NCI-H1048 (cell line): ENCODE measurements around the gene LKAAEAR1.

ENCODE experiments used
- DNase-seq: peaks from one replicate; lab custom pipeline; 2025; lab: John Stamatoyannopoulos, UW

The LKAAEAR1 gene

DNA sequence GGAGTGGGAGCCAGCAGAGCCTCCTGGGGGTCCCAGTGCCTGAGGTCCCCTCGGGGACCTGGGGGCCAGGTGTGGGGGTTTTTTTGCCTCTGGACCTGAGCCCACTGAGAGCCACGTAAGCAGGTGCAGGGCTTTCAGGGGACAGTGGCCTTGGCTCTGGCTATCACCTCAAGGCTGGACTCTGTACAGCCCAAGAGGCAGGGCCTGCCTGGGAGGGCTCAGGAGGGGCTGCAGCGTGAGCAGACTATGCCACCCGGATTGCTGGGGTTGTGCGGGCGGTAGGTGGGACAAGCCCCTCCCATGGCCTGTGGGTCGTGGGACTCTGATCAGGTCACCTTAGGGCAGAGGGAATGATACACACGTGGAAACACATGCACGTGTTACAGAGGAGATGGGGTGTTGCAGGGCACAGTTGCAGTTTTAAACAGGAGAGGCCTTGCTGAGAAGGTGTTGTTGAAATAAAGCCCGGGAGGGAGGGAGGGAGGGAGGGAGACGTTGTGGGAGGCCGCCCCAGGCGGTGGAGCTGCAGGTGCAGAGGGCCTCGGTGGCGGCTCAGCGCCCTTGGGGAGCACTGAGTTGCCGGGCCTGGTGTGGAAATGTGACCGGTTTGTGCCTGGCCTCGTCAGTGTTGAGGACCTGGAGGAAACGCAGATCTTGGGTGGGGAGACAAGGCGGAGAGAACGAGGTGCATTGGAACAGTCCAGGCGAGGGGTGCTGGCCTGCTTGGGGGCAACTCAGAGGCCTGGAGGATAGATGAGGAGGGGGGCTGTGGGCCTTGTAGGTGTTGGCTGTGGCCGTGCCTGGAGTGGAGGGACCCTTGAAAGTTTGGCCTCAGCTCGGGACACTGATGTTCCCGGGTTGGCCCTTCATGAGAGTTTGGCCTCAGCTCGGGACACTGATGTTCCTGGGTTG lies 18.9 kb downstream of the LKAAEAR1 start:
- no peak for DNase-seq

DNA sequence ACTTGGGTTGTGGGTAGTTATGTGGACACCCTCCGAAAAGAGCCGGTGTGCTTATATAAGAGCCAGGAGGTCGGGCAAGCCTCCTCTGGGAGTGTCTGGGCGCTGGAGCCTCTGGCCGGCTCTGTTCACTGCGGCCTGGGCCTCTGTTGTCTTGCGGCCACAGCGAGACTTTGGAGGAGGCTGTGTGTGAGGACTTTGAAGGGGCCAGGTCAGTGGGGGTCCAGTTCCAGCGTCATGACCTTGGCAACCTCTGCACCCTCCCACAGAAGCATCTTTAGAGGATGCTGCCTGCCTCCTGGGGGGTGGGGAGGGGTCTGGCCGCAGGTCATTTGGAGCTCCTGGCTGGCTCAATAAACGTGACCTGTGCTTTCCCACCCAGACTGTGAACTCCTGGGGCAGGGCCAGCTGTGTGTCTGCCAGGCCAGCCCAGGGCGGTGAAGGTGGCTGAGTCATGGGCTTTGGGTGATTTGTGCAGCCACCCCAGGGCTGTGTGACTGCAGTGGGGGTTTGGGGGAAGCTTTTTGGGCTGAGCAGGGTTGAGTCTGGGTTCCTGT lies 20.0 kb downstream of the LKAAEAR1 start:
- no peak for DNase-seq

DNA sequence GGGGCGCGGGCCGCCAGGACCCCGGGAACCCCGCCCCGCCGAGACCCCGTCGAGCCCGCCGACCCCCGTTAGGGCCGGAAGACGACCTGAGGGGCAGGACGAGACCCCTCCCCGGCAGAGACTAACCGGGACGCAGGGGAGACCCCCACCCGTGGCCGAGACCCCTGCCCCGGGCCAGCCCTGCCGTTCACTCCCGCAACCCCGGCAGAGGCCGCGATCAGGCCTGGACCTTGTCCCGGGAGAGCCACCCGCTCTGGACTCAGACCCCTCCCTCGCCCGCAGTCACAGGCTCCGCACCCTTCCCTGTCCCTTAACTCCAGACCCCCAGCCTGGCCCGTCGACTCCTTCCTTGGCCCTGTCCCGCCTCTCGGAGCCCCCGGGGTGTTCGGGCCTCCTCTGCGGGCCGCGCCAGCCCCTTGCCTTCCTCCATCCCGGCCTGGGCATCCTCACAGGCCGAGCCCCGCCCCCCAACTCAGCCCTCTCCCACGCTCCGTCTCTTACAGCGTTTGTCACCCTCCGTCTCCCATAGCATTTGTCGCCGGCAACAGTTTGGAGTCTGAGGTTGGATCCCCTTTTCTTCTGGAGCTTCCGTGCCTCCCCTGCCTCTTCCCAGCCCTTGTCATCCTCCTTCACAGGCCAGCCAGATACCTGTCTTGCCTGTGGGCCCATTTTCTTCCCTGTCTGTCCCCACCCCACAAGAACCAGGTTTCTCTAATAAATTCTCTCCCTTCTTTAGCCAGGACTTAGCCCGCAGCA lies 20.6 kb downstream of the LKAAEAR1 start:
- DNase-seq: no peak

DNA sequence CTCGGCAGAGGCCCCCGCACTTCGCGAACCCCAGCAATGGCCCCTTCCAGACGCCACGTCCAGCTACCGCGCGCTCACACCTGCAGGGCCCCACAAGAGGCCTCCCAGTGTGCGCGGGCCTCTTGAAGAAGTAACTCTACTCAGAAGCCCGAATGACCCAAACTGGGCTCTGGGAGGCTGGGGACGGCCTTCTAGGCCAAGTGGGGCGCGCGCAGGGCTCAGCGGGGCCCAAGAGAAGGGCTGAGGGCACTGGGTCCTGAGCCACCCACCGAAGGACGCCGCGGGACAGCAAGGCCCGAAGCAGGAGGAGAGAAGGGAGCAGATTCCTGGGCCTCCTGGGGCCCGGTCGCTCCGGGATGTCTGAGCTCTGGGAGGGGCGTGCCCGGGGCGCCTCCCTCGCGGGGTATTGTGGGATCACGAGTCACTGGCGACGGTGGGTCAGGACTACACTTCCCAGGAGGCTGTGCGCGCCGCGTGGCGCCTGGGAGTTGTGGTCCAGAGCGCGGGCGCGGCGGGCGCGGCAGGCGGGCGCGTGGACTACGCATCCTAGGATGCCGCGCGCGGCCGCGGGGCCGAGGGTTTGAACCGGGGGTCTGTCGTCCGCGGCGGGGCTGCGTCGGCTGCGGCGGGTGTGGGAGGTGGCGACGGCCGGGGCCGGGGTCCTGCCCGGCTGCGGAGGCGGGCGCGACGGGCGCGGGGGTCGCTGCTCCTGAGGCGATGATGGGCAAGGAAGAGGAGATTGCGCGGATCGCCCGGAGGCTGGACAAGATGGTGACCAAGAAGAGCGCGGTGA lies 21.4 kb downstream of the LKAAEAR1 start, which contains the start of gene TCEA2:
Gene TCEA2, plus strand, starts transcription at position 603 of the 793 bp plus-strand sequence. Its CDS starts 115 bp downstream, at position 718.
- peak; percentile 82 for DNase-seq

DNA sequence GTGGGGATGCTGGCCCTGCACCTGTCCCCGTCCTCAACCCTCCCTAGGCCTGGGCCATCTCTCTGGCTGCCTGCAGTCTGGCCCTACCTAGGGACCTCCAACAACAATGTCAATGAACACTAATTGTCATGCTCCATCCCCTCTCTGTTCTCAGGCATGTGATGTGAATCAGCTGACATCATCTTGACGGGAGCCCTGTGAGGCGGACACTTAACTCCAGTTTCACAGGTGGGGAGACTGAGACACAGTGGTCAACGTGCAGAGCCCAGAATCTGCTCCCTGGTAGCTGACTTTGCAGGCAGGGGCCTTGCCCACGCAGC lies 22.0 kb downstream of the LKAAEAR1 start:
- no peak for DNase-seq

DNA sequence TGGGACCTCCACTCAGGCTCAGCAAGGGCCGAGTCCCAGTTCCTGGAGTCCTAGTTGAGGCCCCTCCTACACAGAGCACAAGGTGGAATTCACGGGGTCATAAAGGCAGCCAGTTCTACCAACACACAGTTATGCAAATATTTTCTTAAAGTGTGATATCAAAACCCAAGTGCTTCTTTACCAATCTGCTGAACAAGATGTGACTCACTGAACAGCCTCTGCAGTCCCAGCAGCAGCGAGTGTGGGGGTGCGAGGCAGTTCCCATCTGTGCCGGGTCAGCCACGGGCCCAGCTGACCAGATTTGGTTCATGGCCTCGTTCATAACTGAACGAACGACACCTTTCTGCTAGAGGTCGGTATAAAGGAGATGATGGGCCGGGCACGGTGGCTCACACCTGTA lies 25.7 kb downstream of the LKAAEAR1 start:
- no peak for DNase-seq

DNA sequence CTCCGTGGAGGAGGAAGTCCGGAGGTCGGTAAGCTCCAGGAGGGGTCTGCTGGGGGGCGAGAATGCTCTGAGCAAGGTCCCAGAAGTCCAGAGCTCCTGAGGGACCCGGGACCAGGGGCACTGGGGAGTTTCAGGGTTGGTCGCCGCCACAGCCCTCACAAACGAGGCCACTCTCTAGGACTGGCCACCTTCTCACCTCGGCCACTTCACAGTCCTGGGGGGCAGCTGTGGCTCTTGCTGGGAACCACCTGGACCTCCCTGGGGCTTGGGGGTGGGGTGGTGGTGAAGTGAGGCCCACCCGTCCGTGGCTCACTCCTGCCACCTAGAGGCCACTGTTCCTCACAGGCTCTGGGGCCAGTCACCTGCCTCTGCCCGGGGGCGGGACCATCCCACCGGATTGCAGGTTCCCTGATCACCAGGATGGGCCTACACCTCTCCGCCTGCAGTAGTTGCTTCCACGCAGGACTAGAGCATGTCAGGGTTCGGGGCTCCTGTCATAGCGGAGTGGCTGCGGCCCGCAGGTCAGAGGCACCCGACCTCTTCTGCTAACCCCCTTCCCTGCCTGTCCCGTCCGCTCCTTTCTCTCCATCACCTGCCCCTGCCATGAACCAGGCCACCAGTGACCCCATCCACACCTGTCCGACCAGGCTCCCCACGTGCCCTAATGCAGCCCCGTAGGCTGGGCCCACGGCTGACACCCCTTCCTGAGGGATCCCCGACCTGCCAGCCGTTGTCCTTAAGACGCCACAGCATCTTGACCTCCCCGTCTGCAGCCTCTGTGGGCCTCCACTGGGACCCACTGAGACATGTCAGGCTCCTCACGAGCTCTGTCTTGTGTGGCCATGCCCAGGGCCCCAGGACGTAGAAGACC lies 26.3 kb downstream of the LKAAEAR1 start:
- DNase-seq: peak; percentile 35

DNA sequence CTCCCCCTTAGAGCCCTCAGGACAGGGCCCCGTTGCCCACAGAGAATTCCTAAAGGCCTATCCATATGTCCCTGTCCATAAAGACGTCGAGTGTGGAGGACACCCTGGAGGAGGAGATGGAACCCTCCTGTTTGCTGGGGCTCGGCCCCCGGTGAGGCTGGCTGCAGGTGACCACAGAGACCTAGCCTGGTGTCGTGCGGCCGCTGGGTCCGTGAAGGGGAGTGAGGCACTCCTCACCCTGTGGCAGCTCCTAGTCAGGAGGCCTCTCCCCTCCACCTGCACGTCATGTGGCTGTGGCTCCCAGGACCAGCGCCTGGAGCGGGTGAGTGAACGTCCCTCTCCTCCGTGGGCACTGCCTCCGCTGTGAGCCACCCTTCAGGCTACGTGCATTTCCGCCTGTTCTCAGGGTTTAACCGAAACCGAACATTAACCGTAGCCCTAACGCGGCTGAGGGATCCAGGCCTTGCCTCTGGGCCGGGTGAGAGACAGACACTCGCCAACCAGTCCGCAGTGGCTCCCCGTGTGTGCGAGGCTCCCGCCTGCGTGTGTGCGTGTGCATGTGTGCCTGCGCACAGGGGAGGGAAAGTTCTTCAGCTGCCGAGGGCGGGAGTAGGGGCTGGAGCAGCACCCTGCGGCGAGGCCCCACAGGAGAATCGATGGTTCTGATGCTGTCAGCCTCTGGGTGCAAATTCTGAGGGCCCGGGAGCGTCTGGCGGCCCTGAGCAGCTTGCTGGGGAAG lies 27.1 kb downstream of the LKAAEAR1 start:
- DNase-seq: no peak

DNA sequence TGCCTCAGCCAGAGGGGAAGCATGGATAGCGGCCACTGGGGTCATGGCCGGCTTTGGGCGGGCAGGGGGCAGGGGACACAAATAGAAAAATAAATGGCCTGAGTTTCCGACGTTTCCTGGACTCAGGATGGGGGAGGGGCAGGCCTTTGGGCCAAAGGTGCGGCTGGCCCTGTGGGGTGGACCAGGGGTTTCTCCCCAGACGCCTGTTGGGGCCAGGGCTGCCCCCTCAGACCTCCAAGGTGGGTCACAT lies 27.6 kb downstream of the LKAAEAR1 start:
- no peak for DNase-seq

DNA sequence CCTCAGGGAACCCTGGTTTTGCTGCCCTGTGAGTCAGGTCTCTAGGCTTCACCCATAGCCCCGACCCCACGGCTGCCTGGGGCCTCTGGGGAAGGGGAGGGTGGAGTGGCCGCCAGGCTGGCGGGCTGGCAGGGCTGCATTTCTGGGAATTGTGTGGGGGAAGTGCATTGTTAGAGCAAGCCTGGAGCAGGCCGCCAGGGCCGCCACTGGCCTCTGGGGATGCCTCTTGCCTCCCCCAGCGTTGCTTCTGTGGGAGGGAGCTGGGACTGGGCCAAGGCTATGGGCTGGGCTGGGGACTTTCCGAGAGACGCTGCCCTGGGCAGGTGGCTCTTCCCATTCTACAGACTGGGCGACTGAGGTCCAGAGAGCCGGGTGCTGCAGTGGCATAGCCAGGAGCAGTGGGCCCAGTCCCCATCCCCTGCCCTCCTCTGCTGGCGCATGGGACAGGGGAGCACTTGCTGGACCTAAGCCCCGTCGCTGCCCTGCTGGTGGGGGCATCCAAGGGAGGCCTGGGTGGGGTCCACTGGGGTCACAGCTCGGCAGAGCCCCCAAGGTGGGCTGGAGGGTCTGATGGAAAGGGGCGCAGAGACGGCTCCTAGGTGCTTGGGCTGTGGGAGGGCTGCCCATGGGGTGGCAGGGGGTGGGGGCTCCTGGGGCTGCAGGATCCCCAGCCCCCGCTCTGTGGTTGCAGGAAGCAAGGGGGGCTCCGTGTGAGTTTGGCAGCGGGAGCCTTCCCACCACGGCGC lies 28.1 kb downstream of the LKAAEAR1 start:
- no peak for DNase-seq

DNA sequence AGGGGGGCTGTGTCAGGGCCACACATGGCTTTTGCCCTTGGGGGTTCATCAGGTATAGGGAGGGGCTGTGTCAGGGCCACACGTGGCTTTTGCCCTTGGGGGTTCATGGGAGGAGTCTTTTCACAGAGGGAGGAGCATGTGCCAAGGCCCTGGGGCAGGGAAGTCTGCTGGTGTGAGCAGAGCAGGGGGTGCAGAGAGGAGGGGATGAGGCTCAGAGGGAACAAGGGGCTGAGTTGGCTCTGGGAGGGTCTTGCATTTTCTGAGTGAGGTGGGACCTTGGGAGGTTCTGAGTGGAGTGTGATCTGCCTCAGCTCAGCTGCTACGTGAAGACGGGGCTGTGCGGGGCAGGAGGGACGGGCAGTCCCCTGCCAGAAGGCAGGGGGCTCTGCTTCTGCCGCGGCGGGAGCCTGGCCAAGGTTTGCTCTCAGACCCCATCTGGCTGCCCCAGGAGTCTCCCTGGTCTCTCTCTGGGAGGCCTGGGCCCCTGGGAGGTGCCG lies 28.8 kb downstream of the LKAAEAR1 start:
- no peak for DNase-seq

DNA sequence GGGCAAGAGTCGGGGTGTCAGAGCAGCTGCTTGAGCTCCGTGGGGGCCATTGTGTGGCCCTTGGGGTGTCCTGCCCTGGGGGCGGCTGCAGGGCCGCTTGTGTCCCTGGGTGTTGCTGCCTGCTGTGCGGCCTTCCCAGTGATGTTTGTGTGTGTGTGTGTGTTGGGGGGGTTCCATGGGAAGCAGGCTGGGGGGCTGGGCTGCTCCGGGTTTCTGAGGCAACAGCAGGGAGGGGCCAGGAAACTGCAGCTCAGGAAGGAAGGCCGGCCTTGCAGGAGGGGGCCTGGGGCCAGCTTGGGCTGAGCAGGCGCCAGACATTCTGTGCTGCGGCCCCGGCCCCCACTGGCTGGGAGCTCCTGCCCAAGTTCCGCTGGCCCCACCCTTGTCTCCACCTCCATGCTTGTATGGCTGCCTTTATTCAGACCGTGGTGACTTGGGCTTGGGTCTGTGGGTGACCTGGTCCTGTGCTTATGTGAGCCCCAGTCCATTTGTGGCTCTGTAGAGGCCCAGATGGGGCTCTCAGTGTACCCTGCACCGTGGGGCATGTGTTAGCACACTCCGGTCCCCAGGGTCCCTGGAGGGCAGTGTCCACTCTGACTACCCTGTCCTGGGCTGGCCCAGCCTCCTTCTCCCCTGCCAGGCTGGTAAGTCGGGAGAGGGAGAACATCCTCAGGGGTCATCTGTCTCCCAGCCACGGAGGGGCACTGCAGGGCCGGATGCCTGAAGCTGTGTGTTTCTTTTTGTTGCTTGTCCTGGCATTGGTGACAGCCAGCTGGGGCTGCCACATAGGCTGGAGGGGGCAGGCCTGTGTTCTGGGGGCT lies 30.1 kb downstream of the LKAAEAR1 start:
- DNase-seq: no peak

DNA sequence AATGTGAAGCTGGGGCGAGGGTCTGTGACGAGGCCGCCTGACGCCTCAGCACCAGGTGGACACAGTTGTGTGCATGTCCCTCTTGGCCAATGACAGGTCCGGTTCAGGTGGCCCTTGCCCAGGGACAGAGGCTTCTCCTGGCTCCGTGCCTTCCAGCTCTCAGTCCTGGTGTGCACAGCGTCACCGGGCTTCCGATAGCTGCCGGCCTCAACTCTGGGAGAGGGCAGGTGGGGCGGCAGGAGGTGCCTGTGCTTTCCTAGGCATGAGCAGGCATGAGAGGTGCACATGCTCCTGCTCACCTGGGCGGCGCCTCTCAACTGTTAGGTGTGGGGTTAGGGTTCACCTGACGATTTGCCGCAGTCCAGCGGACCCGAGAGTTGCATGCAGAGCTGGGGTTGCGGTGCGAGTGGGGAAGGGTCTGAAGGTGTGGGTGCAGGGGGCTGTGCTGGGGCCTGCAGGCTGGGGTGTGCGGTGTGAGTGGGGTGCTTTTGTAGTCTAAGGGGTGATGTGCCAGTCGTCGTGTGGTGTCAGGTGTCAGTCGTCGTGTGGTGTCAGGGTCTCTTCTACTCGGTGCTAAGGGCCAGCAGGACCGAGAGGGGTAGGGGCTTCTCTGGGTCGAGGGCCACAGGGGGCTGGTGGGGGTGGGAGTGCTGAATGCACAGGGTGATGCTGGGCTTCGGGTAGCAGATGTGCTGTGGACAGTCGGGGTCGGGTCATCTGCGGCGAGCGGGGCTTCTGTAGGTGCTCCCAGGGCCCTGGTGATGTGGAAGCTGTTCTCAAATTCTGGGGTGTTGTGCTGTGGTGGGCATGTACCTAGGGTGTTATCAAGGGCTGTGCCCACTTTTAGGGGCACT lies 31.0 kb downstream of the LKAAEAR1 start:
- no peak for DNase-seq

DNA sequence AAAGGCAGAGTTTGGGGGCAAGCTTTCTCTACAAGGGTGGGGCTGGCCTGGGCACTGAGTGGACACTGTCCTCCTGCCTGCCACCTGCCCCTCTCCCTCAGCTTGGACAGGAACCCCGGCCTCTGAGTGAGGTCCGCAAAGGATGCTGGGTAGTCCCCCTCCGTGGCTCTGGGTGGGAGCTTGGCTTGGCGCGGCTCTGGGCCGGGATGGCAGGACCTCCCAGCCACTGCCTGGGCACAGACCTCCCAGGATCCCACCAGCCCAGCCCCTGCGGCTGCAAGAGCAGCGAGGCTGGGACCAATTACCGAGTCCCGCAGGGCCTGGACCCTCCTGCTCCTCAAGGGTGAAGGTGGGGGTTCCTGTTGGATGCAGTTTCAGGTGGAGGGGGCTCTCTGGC lies 31.9 kb downstream of the LKAAEAR1 start:
- no peak for DNase-seq

DNA sequence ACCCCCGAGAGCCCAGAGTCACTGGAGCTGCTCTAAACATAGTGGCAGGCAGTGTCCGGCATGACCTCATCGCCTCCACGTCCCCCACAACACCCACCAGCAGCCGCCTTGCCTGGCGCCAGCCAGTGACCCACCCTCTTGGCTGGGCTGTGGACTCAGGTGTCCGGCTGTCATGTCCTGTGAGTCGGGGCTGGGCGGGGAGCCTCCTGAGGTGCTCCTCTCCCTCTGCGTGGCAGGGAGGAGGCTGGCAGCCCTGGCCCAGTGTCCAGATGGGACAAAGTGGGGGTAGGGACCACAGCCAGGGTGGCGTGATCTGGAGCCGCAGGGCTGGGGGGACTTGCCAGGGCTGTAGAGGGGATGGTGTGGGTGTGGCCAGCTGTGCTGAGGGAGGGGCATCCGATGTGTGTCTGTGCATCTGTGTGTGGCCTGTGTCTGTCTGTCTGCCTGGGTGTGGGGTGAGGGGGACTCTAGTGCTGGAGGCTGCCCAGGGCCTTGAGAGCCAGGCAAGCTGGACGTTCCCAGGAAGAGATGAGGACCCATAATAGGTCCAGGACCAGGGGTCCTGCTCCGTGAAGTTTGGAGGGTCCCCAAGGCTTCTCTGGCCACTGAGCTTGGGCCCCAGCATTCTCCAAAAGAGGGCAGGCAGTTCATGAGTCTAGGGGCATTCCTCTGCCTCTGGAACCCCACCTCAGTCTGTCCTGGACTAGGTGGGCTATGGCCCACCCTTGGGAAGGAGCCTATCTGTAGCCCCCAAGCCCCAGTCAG lies 32.5 kb downstream of the LKAAEAR1 start:
- DNase-seq: no peak

DNA sequence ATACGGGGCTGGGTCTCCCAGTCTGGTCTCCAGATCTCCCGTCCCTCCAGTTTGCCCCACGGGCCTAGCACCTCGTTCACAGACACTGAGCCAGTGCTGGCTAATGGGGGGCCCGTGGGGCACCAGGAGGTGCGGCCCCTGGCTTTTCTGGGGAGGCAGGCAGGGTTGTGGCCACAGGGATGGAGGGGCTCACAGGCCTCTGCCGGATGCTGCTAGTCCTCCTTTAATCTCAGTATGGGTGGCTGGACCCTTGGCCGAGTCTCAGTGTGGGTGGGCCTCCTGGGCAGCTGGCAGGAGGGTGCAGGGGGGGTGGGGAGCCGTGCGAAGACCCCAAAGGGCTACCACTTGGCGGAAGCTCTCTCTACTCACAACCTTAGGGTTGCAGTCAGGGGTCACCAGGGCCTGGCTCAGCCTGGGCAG lies 33.2 kb downstream of the LKAAEAR1 start:
- no peak for DNase-seq
